Hematopoietic multipotent progenitor cell (in vitro differentiated cells): ENCODE data around the gene PHF13. TPM values are rescaled to one million over a fixed set of nuclear protein-coding genes. Genes with fewer than 3 reads are reported as not detected.

Experiments
- DNase-seq, 3 donors: peaks; one replicate each; pipeline ENCODE4 v3.0.0-alpha.2; 2011 to 2015; ENCODE audit warnings: low read depth in 2 of 3, low spot score in 2 of 3
- total RNA-seq: library from RNA; depleted of rRNA; stranded (reverse); fragments of >200 nt; gene quantifications from one replicate; pipeline ENCODE4 v1.2.3, GENCODE V29; 2012

The PHF13 gene
- total RNA-seq, 1 donor = 7.0 TPM

DNA sequence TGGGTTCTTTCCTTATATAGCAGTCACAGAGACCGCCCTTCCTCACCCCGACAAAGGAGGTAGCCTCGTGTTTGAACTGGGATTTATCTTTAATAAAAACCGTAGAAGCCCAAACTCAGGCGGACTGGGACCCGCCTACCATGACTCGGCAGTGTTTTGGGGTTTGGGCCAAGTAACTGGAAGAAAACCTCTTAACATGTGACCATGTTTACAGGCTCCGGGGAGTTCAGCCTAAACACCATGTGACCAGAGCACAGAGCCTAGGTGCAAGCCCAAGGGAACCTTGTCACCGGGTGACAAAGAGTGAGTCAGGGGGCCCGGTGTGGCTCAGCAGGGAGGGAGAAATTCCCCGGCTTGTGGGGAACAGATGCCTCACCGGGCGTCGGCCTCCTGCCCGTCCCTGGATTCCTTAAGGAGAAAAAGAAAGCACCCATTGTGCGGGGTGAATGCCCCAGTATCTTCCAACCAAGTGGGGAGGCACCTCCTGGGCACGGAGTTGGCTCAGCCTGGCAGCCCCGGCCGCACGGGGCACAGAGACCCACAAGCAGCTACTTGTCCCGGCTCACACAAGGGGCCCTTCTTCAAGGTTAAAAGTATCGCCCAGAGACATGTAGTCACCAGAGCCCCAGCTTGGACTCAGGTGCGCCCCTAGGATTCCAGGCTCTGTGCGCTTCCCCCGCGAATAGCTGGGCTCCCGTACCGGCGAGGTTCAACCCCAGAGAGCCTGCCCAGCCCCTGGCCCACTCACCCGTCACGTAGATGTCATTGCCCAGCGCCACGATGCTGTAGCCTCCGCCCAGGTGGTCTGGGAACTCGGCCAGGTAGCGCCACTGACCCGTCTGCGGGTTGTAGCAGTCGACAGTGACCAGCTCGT is 12.2 kb upstream of the PHF13 start:
- peak; percentile 39 to 91 (median 85) for DNase-seq

GRCh38 chr1:6601923-6602668 is 11.4 kb upstream of the PHF13 start:
- no peak for DNase-seq

GRCh38 chr1:6602669-6603237 is 10.8 kb upstream of the PHF13 start, which contains the start of gene KLHL21:
Gene KLHL21, minus strand, starts transcription at chr1:6602869. Its CDS starts 52 bp downstream, at chr1:6602817.
- DNase-seq = peak; percentile 72 to 93 (median 92)

GRCh38 chr1:6603238-6603914 is 10.2 kb upstream of the PHF13 start:
- DNase-seq = peak; percentile 52 to 79 (median 60)

- no peak for DNase-seq
Observed at GRCh38 chr1:6603915-6604558, 9.5 kb upstream of the PHF13 start.

GRCh38 chr1:6612641-6613360 is 730 bp upstream of the PHF13 start:
- no peak for DNase-seq

DNA sequence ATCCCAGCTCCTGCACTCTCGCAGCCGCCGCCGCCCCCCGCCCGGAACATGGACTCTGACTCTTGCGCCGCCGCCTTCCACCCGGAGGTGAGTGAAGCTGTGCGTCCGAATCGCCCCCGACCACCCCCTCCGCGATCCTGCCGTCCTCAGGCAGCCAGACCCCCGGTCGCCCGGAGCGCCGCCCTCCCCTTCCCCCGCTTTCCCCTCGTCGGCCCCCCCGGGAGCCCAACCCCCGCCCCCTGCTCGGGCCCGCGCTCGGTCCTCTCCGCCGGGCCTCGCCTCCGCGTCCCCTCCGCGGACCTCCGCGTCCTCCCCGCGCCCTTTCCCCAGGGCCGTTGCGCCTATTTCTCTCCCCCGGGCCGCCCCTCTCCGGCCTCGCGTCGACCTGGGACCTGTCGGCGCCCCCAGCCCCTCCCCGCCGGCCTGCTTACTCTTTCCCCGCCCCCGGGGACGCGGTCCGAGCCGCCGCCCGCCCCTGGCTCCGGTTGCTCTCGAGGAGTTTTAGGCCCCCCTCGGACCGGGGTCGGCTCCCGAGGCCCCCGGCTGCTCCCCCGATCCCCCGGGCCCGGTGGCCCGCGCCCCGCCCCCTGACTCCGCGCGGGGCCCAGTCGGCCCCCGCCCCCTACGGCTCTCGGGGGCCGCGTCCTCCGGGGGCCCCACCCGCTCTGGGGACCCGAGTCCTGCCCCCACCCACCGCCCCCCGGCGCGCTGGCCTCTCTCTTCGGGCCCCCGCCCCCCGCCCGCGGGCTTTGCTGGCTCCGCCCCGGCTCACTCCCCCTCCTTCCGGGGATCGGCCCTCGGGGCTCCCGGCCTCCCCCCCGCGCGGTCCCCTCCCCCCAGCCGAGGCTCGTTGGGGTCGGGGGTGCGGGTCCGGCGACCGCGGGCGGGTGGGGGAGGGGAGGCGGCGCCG is 743 bp downstream of the PHF13 start:
- DNase-seq = no peak

- no peak for DNase-seq
Observed at GRCh38 chr1:6614929-6615785, 1.6 kb downstream of the PHF13 start.

DNA sequence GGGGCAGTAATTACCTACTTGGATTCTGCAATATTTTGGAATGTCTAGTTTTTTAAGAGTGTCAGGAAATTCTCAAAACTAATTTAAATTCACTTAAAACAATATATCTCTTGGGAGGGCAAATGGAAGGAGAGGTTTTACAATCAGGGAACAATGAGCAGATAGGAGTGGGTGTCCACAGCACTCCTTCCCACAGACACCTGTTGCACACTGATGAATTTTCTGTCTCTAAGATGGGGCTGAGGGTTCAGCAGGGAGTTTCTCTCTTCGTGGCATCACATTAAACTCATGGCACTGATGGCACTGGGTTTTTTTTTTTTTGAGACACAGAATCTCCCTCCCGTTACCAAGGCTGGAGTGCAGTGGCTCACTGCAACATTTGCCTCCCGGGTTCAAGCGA is 5.5 kb downstream of the PHF13 start:
- DNase-seq = no peak

- no peak for DNase-seq
Observed at GRCh38 chr1:6621429-6622391, 8.2 kb downstream of the PHF13 start.

DNA sequence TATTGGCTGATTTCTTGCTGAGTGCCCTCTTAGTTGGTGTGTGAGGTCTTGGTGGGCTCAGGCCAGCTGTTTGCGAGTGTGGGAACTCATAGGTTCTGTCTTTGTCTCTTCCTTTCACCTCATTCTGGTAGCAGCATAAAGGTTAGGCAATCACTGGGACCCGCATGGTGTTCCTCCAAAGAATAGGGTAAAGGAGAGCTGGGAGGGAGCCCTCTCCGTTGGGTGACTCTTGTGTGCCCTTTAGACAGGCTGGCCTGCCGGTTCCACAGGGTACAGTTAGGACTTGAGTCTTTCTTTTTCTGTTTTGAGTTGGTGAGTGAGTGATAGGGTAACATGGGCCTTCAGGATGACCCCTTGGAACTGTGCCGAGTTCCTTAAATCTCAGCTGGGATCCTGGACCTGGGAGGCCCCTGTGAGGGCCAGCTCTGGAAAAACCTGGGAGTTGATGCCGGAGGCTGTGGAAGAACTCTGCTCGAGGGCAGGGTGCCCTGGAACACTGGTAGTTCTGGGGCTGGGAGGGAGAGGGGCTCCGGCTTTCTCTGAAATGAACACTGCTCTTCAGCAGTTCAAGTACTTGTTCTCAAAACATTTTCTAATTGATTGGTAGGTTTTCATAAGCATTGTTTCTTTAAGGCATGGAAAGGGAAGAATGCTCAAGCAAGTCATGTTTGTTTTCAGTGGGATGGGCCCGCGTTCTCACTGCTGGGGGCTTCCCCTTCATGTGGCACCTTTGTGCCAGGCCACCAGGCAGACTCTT is 9.0 kb downstream of the PHF13 start:
- DNase-seq = no peak

GRCh38 chr1:6623269-6623965 is 9.9 kb downstream of the PHF13 start:
- DNase-seq = no peak

DNA sequence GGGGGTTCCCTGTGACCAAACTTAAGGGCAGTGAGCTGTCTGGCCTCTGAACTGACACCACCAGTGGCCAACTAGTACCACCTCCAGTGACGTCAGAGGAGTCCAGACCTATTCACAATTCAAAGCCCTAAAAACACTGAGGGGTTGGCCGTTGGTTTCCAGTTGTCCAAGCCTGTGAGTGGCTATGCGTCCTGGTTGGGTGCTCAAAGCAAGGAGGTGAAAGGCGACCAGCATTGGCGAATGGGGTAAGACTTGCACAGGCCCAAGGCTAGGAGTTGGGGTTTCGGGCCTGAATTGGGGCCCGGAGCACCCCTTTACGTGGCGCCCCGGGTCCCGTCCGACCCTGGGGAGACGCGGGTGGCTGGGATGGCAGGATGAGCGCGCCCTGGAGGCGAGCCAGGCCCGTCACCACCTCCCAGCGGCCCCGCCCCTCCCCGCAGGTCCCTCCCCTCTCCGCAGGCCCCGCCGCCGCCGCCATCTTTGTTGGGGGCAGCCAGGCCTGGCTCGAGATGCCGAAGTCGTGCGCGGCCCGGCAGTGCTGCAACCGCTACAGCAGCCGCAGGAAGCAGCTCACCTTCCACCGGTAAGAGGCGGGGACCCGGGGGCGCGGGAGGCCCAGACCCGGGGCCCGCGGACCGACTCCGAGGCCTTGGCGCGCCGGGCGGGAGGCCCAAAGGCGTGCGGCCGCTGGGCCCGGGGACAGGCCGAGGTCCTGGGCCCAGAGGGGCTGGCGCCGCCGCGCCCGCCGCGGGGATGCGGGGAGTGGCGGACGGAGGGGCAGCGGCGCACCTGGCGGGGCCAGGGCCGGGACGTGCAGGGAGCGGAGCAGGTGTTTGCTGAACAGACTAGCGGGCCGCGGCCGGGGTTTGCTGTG is 11.4 kb downstream of the PHF13 start, which contains the start of gene THAP3:
THAP3 (plus strand) TSS at position 159 of the 874 bp plus-strand sequence; CDS start at position 510, 351 bp downstream.
- DNase-seq = peak; percentile 76 to 85 (median 84)

GRCh38 chr1:6625584-6626149 is 12.1 kb downstream of the PHF13 start:
- DNase-seq = peak in 1 of 3 donors; percentile 49
